ENCODE measurements around the gene ADPGK.

Gene ADPGK

DNA sequence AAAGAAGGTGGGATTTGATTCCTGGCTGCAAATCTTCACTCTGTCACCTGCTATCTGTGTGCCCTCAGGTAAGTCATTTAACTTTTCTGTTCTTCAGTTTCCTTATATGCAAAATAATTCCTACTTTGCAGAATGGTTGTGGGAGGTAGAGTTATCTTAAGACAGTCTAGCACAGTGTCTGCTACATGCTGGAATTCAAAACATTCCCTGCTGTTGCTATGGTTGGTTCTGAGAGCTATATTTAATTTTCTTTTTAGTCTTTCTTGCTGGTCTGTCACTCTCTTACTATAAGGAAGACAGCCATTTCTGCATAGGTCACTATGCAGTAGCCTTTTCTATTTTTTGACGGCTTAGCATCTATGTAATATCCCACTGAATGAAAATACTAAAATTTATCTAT is 4.0 kb upstream of the ADPGK start:
- no peak for DNase-seq

DNA sequence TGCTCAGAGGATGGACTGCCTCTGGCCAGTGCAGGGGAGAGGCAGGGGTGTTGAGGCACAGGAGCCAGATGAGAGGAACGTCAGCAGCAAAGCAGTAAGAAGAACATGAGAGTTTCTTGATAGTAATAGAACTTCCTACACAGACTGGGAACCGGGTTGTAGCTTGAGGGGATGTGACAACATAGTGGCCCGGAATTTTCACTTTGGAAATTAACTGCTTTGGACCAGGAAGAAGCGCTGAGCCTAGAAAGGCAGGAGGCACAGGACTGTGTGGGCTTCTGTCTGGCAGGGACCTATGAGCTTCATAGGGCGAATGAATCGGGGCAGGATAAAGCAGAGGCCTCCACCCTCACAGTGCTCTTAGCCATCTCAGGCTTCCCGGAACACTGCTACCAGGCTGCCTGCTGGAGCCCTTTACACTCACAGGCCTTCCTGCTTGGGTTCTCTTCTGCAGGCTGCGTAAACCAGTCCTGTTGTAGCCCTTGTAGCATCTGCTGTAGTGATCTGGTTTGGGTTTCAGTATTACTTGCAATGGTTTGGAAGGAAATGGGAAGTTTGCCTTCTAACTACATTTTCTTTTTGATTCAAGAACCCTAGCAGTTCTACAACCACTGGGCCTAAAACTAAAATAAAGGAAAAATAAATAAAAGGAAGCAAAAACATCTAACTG is 3.3 kb upstream of the ADPGK start:
- DNase-seq: peak; percentile 5

DNA sequence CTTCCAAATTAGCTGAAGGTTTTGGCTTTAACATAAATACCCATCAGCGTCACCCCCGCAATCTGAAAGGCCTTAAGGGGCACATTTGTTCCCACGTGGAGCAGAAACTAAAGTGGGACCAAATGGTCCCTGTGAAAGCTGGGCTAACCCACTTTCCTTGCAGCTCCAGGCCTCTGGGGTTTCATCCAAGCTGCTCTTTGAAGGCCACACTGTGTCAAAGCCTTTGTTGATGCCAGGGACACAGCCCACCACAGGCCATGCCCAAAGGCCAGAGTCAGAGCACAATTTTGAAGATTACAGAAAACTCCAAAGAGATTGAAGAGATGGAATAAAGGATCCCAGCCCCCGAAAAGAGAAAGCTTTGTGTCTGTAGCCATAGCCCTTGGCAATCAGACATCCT is 2.7 kb upstream of the ADPGK start:
- DNase-seq: no peak

DNA sequence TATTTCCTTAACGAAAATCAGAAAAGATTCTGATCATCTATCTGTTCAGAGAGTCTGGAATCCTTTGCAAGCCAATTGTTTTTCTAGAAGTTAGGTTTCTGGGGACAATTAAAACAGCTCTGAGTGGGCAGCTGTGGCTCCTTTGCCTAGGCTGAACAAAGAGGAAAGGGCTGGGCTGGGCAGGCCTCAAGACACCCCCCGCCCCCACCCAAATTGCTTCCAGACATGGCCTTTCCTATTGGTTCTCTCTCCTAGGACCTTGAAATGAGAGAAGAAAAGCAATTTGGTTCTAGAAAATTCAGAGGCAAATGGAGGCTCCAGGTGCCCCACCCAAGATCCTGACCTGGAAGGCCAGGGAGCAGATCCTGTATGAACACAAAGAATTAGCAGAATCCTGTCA is 2.3 kb upstream of the ADPGK start:
- no peak for DNase-seq

DNA sequence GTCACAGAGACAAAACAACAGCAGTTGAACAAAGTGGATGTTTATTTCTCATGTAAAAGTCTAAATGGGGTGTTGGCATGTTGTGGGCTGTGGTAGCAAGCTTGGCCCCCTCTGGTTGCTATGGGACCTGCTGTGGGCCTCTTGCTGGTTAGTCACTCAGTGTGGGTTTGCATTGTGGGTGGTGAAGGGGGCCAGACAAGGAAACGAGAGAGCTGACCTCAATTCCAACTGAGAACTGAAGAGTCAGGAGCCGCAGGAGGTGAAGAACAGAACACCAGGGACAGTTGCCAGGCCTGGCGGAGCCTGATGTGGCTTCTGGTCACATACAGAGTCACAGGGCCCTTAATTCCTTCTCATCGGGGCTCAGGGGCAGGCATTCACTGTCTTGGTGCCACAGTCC is 1.9 kb upstream of the ADPGK start:
- peak; percentile 79 for DNase-seq

DNA sequence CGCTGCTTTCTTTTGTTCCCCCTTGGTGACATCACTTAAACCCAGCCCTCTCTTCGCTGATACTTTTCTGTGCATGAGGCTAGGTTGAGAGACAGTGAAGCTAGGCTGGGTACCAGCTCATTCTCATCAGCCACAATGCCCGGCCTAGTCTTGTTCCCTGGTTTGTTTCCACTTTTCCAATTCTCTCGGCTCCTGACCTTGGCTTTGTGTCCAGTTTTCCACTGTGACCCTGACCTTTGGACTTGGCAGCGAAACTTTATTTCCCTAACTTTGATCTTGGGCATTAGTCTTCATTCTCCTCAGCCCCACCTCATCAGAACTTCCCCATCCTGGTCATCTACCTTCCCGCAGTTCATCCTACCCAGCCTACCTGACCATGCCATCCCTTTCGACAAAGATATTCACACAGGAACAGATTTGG is 908 bp upstream of the ADPGK start:
- no peak for DNase-seq

DNA sequence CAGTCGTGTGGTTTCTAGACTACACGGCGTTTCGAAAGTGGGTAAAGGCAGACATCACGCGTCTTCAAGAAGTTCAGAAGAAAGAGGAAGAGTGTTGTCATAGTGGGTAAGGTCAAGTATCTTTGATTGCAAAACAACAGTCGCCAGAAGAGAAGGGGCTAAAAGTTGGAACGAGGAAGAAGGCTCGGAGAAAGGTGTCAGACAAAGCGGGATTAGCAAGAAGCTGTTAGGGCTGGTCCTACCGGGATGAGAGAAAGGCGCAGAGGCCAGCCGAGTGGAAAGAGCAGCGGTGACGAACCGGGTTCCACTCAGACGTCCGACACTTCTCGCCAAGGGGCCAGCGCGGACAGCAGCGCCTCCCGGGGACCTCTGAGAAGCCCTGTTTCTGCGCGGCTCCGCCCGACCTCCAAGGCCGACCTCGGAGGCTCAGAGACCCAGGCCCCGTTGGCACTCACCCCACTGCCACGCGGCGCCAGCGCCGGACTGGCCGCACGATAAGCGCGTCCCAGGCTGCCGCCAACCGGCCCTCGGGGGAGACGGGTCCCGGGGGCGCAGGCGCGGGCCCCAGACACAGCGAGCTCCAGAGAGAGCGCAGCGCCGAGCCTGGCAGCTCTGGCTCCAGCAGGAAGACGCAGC is 436 bp downstream of the ADPGK start:
- peak; percentile 62 for DNase-seq

DNA sequence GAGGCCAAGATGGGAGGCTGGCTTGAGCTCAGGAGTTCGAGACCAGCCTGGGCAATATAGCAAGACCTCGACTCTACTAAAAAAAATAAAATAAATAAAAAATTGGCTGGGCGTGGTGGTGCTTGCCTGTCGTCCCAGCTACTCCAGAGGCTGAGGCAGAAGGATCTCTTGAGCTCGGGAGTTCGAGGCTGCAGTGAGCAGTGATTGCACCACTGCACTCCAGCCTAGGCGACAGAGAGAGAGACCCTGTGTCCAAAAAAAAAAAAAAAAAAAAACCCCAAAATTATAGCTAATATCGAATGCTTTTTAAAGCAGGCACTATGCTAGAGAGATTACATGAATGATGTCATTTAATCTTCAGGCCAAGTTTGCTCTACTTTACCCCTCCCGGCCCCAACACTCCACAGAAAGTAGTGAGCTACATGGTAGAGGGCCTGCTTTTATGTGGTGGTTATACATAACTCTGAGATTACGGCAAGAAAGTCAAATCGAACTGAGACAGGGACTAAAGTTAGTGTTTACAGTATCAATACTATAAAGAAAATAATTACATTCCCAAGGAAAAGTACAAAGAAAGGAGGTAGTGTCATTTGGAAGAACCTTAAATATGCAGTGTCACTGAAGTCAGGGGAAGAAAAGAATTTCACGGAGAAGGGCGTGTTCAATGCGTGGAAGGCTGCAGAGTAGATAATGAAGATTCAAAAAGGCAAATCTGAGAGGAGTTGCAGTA is 1.1 kb downstream of the ADPGK start:
- DNase-seq: no peak

DNA sequence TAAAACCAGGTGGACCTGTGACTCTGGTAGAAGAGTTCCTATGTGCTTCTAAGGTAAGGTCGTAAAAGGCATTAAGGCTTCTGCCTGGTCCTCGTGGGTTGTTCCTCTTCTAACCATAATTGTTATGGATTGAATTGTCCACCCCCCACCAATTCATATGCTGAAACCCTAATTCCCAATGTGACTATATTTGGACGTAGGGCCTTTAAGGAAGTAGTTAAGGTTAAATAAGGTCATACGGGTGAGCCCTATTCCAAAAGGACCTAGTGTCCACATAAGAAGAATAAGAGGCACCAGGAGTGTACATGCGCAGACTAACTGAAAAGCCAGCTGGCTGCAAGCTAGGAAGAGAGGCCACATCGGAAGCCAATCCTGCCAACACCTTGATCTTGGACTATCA is 1.9 kb downstream of the ADPGK start:
- no peak for DNase-seq

DNA sequence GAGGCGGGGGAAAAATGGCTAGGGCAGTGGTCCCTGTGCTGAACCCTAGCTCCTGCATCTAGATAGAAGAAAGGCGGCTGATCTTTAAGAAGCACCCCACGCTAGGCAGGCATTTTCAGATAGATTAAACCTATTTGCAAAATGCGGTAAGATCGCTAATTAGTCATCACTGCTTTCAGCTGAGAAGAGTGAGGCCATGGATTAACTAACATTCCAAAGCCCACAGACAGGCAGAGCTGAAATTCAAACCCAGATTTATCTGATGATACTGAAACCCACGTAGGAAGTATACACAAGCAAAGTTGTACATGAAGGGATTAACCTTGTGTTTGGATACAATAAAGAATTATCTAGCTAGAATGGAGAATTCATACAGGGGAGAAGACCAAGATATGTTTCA is 4.8 kb downstream of the ADPGK start:
- DNase-seq: no peak

DNA sequence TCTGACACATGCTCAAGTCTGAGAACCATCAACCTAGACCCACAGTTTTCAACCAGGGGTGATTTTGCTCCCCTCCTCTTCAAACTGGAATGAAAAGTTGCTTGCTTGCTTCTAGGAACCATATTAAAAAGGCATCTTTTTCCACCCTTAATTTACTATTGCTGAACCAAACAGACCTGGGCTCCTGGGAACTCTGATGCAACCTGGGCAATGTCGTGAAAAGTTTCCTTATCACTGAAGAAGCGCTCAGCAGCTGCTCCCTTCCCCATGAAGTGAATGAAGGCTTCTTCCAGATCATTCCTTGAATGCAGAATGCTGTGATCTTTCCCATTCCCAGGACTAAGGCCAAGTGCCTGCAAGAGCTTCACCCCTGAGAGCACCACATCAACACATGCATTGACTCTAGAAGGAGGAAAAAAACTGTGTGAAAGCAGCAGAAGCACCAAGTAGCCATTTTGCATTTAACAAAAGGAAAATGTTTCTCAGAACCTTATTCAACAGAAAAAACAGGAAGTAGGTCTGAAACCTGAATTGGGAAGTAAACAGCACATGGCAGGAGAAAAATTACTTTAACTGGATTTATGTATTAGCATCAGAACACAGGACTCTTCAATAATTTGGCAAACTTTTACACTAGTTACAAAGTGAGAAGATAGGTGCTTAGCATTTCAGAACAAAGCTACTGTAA is 8.7 kb downstream of the ADPGK start:
- no peak for DNase-seq

DNA sequence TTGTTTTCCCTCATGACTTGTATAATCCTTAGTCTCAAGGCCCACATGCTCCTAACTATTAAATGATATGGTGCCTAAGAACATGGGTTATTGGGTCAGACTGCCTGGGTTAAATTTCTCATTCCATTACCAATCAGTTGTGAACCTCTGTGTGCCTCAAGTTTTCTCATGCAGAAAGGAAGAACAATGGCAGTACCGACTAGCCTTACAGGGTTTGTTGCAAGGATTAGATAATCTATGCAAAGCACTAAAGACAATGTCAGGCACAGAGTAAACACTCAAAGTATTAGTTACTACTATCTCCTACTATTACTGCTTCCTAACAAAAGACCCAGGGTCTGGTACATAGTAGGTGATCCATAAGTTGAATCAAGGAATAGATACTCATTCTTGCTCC is 12.2 kb downstream of the ADPGK start:
- no peak for DNase-seq

DNA sequence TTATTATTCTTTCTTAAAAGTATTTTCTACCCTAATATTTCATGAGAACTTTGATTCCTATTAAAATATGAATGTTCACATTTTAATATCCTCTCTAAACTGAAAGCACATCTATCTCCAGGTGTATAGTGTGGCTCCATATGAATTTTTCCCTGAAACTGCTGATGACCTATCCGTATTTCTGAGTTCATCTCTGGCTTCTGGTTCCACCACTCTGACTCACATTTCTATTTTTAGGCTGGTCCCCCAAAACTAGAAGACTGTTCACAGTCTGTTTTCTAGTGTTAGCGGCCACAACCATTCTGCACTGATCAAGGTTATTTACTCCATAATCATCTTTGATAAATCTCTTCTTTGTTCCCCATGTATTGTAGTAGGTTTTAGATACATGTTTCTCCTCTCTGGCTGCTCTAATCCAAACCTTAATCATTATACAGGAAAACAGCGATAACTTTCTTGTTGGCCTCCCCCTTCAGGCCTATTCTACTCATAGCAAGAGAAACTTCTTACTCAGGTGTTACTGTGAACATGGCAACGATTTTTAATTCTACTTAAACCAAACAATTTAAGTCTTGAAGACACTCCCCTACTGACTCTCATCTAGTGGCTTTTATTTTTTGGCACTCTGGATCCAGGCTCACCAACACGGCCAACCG is 12.8 kb downstream of the ADPGK start:
- no peak for DNase-seq

DNA sequence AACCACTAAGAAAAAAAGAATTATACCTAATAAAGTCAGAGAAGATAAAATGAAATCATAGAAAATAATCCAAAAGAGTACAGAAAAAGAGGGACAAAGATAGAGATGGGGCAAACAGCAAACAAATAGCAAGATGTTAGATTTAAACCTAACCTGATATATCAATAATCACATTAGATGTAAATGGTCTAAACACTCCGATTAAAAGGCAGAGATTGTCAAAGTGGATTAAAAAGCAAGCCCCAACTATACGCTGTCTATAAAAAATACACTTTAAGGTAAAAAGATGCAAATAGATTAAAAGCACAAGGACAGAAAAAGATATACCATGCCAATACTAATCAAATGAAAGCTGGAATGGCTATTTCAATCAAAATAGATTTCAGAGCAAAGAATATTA is 16.8 kb downstream of the ADPGK start:
- no peak for DNase-seq

DNA sequence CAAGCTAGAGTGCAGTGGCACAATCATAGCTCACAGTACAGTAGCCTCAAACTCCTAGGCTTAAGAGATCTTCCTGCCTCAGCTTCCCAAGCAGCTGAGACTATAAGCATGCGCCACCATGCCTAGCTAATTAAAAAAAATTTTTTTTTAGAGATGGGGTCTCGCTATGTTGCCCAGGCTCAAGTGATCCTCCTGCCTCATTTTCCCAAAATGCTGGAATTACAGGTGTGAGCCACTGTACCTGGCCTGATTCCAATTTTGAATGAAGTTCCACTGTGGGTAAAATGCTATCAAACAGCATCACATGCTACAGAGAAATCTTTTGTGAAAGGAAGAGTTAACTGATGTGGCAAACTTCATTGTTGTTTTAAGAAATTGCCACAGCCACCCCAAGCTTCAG is 17.5 kb downstream of the ADPGK start:
- DNase-seq: no peak

DNA sequence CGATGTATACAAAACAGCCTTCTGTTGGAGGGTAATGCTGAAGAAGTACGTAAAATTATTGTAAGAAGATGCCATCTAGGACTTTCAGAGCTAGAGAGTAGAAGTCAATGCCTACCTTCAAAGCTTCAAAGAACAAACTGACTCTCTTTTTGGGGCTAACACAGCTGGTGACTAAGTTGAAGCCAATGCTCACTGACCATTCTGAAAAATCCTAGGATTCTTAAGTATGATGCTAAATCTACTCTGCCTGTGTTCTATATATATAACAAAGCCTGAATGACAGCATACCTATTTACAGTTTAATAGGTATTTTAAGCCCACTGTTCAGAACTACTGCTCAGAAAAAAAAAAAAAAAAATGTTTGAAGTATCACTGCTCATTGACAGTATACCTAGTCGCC is 18.9 kb downstream of the ADPGK start:
- no peak for DNase-seq

DNA sequence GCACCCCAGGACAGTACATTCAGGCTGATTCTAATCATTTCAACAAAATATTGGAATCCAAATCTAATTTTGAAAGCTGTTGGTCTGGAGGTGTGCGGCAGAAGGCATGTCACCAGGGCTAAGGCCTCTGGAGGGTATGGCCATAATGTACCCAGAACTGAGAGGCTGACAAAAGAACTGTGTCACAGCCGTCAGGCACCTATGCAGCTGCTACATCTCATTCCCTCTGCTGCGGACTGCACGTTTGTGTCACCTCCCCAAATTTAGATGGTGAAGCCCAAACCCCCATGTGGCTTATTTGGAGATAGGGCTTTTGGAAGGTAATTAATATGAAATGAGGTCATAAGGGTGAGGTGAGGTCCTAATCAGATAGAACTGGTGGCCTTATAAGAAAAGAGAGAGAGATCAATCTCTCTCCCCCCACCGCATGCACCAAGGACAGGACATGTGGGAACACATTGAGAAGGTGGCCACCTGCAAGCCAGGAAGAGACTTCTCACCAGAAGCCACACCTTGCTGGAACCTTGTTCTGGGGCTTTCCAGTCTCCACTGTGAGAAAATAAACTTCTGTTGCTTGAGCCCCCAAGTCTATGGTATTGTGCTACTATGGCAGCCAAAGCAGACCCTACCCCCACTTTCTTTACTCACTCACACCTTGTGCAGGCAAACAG is 22.8 kb downstream of the ADPGK start:
- DNase-seq: no peak

DNA sequence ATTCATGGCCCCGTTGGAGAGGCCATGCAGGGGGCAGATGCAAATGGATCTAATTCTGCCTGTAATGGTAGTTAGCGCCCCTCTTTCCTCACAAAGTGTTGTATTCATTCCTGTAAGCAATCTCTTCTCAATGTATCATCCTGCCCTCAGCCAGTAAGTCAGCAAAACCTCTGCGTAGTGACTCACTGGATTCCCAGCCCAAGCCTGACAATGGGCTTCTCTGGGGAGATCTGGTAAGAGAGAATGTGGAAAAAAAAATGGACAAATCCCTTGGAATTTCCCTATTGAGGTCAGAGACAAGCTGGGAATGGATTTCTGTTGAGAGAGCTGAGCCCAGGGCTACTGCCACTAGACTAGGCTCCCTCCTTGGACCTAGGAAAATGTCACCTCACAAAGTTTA is 25.4 kb downstream of the ADPGK start:
- no peak for DNase-seq

DNA sequence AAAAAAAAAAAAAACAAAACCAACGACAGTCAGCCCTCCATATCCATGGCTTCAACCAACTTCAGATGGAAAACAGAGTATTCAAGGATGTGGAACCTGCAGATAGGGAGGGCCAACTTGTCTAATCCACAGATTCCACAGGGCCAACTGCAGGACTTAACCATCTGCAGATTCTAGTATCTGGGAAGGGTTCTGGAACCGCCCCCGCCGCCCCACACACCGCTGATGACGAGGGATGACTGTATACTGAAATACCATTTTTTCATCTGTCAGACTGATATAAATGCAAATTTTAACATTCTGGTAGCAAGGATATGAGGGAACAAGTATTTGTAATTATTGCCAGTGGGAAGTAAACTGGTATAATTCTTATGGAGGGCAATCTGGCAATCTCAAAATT is 29.5 kb downstream of the ADPGK start:
- DNase-seq: no peak

DNA sequence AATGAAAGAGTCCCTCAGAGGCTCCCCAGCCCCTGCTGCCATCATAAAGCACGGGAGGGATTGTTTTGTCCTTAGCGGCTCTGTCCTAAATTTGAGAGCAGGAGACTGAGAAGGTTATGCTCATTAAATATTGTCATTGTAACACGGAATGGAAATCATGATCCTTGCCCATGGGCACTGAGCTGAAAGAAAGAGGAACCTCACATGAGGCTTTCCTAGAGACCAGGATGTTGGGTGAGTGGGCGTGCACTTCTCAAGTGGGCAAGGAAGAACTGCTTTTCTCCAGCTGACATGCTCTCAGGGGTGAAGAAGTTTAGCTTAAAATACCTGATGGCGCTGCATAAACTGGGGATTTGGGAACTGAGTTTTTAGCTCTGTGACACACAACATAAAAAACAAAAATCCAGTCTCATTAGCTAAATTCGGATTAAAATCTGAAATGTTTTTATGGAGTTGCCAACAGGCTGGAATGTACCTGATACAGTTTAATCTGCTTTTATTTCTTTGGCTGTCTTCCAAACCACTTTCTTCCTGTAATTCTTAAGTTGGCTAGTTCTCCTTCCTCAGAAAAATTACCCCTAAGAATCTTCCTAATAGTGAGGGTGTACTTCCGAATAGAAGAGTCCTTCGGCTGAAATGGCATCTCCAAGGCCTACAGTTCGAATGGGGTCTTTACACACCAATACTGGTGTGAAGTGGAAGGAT is 31.7 kb downstream of the ADPGK start:
- no peak for DNase-seq

DNA sequence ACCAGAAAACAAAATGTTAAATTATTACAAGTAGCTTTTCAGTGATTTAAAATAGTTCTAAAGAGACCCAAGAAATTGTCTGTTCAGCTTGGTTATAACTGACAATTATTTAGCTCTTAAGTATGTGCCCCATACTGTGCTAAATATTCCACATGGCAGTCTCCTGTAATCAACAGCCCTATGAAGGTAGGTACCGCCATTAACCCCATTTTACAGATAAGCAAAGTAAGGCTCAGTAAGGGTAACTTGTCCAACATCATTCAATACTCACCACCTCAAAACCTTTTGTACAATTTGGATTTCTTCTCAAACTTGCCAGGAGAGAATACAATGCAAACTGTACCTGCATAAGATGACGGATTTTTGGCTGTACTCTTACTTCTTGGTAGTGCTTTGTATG is 33.9 kb downstream of the ADPGK start:
- DNase-seq: no peak

DNA sequence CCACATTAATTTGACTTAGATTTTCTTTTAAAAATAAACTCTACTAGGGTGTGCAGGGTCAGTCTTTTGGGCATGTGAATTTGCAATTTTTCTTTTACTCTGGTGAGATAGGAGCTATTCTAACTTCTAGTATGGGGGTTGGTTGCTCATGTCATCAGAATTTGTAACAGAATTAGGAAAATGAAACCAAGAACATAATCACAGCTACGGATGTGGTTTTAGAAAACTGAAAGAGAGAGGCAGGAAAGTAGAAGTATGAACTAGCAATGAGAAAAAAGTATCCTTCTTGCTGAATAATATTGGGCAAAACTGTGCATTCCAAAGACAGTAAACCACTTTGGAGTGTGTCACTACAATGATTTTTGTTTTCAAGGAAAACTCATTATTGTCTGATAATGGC is 43.3 kb downstream of the ADPGK start:
- peak; percentile 48 for DNase-seq
